H1 (cell line): ENCODE results near the gene SH3PXD2B. TPM values are rescaled to one million over a fixed set of nuclear protein-coding genes. Genes with fewer than 3 reads are reported as not detected.

Experiments used
- CTCF ChIA-PET: fragments of 300-600 bp; sonication (Branson Sonifier 250); formaldehyde crosslinking; loops from one replicate; lab custom pipeline; 2021; ENCODE audit not compliant: partially characterized antibody; lab: Charles Lee
- POLR2A ChIA-PET: fragments of 300-600 bp; sonication (Branson Sonifier 250); formaldehyde crosslinking; loops from one replicate; lab custom pipeline; 2021; ENCODE audit warnings: inconsistent platforms; ENCODE audit not compliant: partially characterized antibody; lab: Charles Lee
- DNase-seq, 2 experiments: peaks; one replicate each; pipeline versions ENCODE4 v3.0.0 to v3.0.0-alpha.2; 2010 to 2022; ENCODE audit warnings: low spot score in 2 of 2, low read depth in 1 of 2, mixed read lengths in 1 of 2
- FAIRE-seq: peaks from 2 replicates; lab custom pipeline; 2011; peaks lifted over from hg19 to GRCh38; lab: Jason Lieb, UNC
- H2AFZ ChIP-seq: 2 replicates; pipeline ENCODE4 v1.8.1; 2012; ENCODE audit warnings: low read length, inconsistent platforms
- H2AK5ac ChIP-seq: 2 replicates; pipeline ENCODE4 v1.6.1; 2013; ENCODE audit warnings: low read depth, low read length
- H2BK120ac ChIP-seq: replicated peaks from 2 replicates; pipeline ENCODE3; 2013; ENCODE audit warnings: low read depth, low read length, inconsistent platforms
- H2BK12ac ChIP-seq: 2 replicates; pipeline ENCODE4 v1.6.1; 2013; ENCODE audit warnings: low read depth, low read length
- H2BK15ac ChIP-seq: 2 replicates; pipeline ENCODE4 v1.6.1; 2013; ENCODE audit warnings: low read length
- H2BK20ac ChIP-seq: 2 replicates; pipeline ENCODE4 v1.6.1; 2013; ENCODE audit warnings: low read length
- H2BK5ac ChIP-seq: 2 replicates; pipeline ENCODE4 v1.6.1; 2013; ENCODE audit warnings: low read depth, low read length
- H3K14ac ChIP-seq: 2 replicates; pipeline ENCODE4 v1.6.1; 2013; ENCODE audit warnings: inconsistent platforms; ENCODE audit not compliant: insufficient read length
- H3K18ac ChIP-seq: 2 replicates; pipeline ENCODE4 v1.6.1; 2013; ENCODE audit warnings: low read length; ENCODE audit errors: extremely low read depth
- H3K23ac ChIP-seq: 2 replicates; pipeline ENCODE4 v1.6.1; 2013; ENCODE audit warnings: inconsistent platforms; ENCODE audit not compliant: insufficient read length
- H3K23me2 ChIP-seq: 2 replicates; pipeline ENCODE4 v1.6.1; 2013; ENCODE audit warnings: low read depth, low read length
- H3K27ac ChIP-seq: 2 replicates; pipeline ENCODE4 v1.6.1; 2011; ENCODE audit warnings: low read depth, low read length, inconsistent platforms
- H3K27me3 ChIP-seq, 4 experiments: replicated peaks in 1 of 4; 1 replicate in 1 of 4; 2 replicates in 3 of 4; pipeline versions ENCODE4 v1.6.1 to v1.8.1; 2011 to 2013; ENCODE audit warnings: low read length in 3 of 4, mild to moderate bottlenecking in 3 of 4, inconsistent platforms in 2 of 4, mixed read lengths in 2 of 4, moderate library complexity in 1 of 4; ENCODE audit not compliant: control insufficient read depth in 3 of 4, insufficient read depth in 3 of 4; ENCODE audit errors: extremely low read depth in 1 of 4
- H3K36me3 ChIP-seq, 4 experiments: 2 replicates each; pipeline versions ENCODE4 v1.6.1 to v1.8.1; 2011 to 2013; ENCODE audit warnings: mild to moderate bottlenecking in 4 of 4, low read length in 3 of 4, moderate library complexity in 2 of 4, control low read depth in 1 of 4, inconsistent platforms in 1 of 4; ENCODE audit not compliant: insufficient read depth in 4 of 4, control insufficient read depth in 2 of 4
- H3K4ac ChIP-seq: replicated peaks from 2 replicates; pipeline ENCODE3; 2013; ENCODE audit warnings: low read length, low read depth, mixed read lengths, inconsistent platforms; ENCODE audit not compliant: insufficient read length
- H3K4me1 ChIP-seq, 4 experiments: replicated peaks in 1 of 4; 1 replicate in 1 of 4; 2 replicates in 3 of 4; pipeline versions ENCODE4 v1.6.1 to v1.8.1; 2011 to 2013; ENCODE audit warnings: low read length in 3 of 4, inconsistent platforms in 2 of 4, mixed read lengths in 1 of 4; ENCODE audit not compliant: insufficient read depth in 4 of 4, control insufficient read depth in 3 of 4
- H3K4me2 ChIP-seq, 2 experiments: 2 replicates each; pipeline versions ENCODE4 v1.6.1 to v1.8.1; 2011 to 2013; ENCODE audit warnings: low read depth in 2 of 2, low read length in 2 of 2, control low read depth in 1 of 2, inconsistent platforms in 1 of 2, mild to moderate bottlenecking in 1 of 2; ENCODE audit not compliant: insufficient read depth in 1 of 2
- H3K4me3 ChIP-seq, 4 experiments: fragments of 200-600, 300-600 bp in 1 of 4; sonication (generic), shearing (Covaris generic), sonication (Bioruptor Twin) in 1 of 4; 2 replicates each; pipeline versions ENCODE4 v1.5.1 to v1.8.1; 2011 to 2016; ENCODE audit warnings: low read length in 4 of 4, low read depth in 3 of 4, control low read depth in 2 of 4, inconsistent platforms in 2 of 4, mild to moderate bottlenecking in 2 of 4, mixed read lengths in 1 of 4, moderate library complexity in 1 of 4; ENCODE audit not compliant: insufficient read depth in 2 of 4; ENCODE audit errors: extremely low read depth in 1 of 4
- H3K56ac ChIP-seq: replicated peaks from 2 replicates; pipeline ENCODE3; 2013; ENCODE audit warnings: low read depth, mild to moderate bottlenecking, mixed read lengths, low read length, inconsistent platforms; ENCODE audit not compliant: insufficient read length
- H3K79me1 ChIP-seq: 2 replicates; pipeline ENCODE4 v1.6.1; 2013; ENCODE audit warnings: low read depth, low read length, control low read depth
- H3K79me2 ChIP-seq, 2 experiments: 2 replicates each; pipeline versions ENCODE4 v1.6.1 to v1.8.1; 2012 to 2013; ENCODE audit warnings: low read length in 2 of 2, mild to moderate bottlenecking in 2 of 2, inconsistent platforms in 1 of 2; ENCODE audit not compliant: insufficient read depth in 2 of 2, control insufficient read depth in 1 of 2
- H3K9ac ChIP-seq, 4 experiments: replicated peaks in 1 of 4; 1 replicate in 1 of 4; 2 replicates in 3 of 4; pipeline versions ENCODE4 v1.6.1 to v1.8.1; 2011 to 2013; ENCODE audit warnings: low read depth in 3 of 4, low read length in 3 of 4, control low read depth in 2 of 4, mild to moderate bottlenecking in 2 of 4, moderate library complexity in 2 of 4, inconsistent platforms in 1 of 4; ENCODE audit errors: extremely low read depth in 1 of 4
- H3K9me3 ChIP-seq, 2 experiments: 2 replicates each; pipeline versions ENCODE4 v1.6.1 to v1.8.1; 2012 to 2013; ENCODE audit warnings: mild to moderate bottlenecking in 2 of 2, moderate library complexity in 2 of 2, control low read depth in 1 of 2, inconsistent platforms in 1 of 2, low read depth in 1 of 2, low read length in 1 of 2, mixed read lengths in 1 of 2; ENCODE audit not compliant: insufficient read depth in 2 of 2
- H4K20me1 ChIP-seq, 2 experiments: replicated peaks in 1 of 2; 2 replicates each; pipeline versions ENCODE3 to v1.8.1; 2011 to 2013; ENCODE audit warnings: inconsistent platforms in 2 of 2, low read length in 2 of 2, mild to moderate bottlenecking in 1 of 2; ENCODE audit not compliant: insufficient read depth in 2 of 2, control insufficient read depth in 1 of 2
- H4K5ac ChIP-seq: 2 replicates; pipeline ENCODE4 v1.6.1; 2013; ENCODE audit warnings: low read length, low read depth, mixed read lengths, inconsistent platforms; ENCODE audit not compliant: insufficient read length
- H4K8ac ChIP-seq: 2 replicates; pipeline ENCODE4 v1.8.0; 2013; ENCODE audit warnings: mild to moderate bottlenecking, moderate library complexity, low read length, inconsistent platforms; ENCODE audit not compliant: insufficient read depth; ENCODE audit errors: extremely low read depth
- H4K91ac ChIP-seq: replicated peaks from 2 replicates; pipeline ENCODE3; 2013; ENCODE audit warnings: low read length, mixed read lengths, inconsistent platforms; ENCODE audit not compliant: insufficient read length
- FOSL1 ChIP-seq: IDR thresholded peaks from 2 replicates; pipeline ENCODE4 v1.6.1; 2011; ENCODE audit warnings: mild to moderate bottlenecking, low read depth, low read length, moderate library complexity; ENCODE audit not compliant: insufficient read depth
- RNF2 ChIP-seq: fragments of 200-900, 300-1000 bp; sonication (generic); IDR thresholded peaks from 2 replicates; pipeline ENCODE4 v1.7.1; 2016; ENCODE audit warnings: borderline replicate concordance, low read depth, mild to moderate bottlenecking, antibody characterized with exemption, low read length; ENCODE audit not compliant: poor library complexity, severe bottlenecking; ENCODE audit errors: missing control alignments
- WGBS, 2 experiments: shearing (Covaris generic) in 1 of 2; methylation state at CpG; one replicate each; pipeline versions ENCODE4 v1.1.6 to v1.1.7; 2013 to 2015; ENCODE audit warnings: low lambda C conversion rate in 2 of 2, mixed read lengths in 2 of 2, inconsistent platforms in 1 of 2, low coverage in 1 of 2, missing lambda C conversion rate in 1 of 2; ENCODE audit not compliant: insufficient replicate concordance in 2 of 2, insufficient coverage in 1 of 2, insufficient read length in 1 of 2; ENCODE audit errors: extremely low coverage in 1 of 2, missing lambda C conversion rate in 1 of 2; 5-methylcytosine and 5-hydroxymethylcytosine counted together
- polyA plus RNA-seq, 7 experiments: library from polyadenylated mRNA; depleted of rRNA in 3 of 7; stranded (reverse) in 5 of 7; unstranded in 2 of 7; fragments of >200 nt in 5 of 7; fragments of 200-250 nt in 2 of 7; gene quantifications; 1 replicate in 5 of 7; 2 replicates in 1 of 7; 4 replicates in 1 of 7; pipeline versions ENCODE4 v1.2.1 to v1.2.3, GENCODE V29; 2011 to 2013; ENCODE audit warnings: missing spikeins in 2 of 7, mixed read lengths in 2 of 7
- total RNA-seq: library from RNA; stranded (reverse); fragmentation: NEBNext Ultra II Directional; extraction: Animal tissue kit (Norgen Biotek cat#: 25700); gene quantifications from 2 replicates; pipeline ENCODE4 v1.2.1, GENCODE V29; 2021

Gene SH3PXD2B
- total and polyA plus RNA-seq, 2 of the 8 experiments (the other 6 are each of a cell fraction or from before 2014, with no cell fraction given): 32.9 to 72.9 TPM

GRCh38 chr5:172373680-172374079, 80.6 kb downstream of the SH3PXD2B start:
- WGBS, 2 experiments: 94% methylated on average over 6 of the region's 6 CpGs; no CpG with 5 or more reads in 1 of the 2 experiments
- CTCF ChIA-PET: no interaction called here
- H3K36me3 ChIP-seq: peaks cover 2 to 31% (median 15%) of the 10 kb centered on the region in 4 experiments; a peak in 6 of 8 replicates

More at GRCh38 chr5:172373680-172374079, 80.6 kb downstream of the SH3PXD2B start:
- Histone ChIP-seq H2BK12ac (no peak overlapping the region), H3K9me3 (peaks cover 5 to 19% of the 10 kb centered on the region in 2 experiments), H3K4me3 (no peak overlapping the region), H4K20me1 (peaks cover 5% of the 10 kb centered on the region in 2 experiments), H4K91ac (no peak overlapping the region), H2BK20ac (no peak overlapping the region), H3K23ac (no peak overlapping the region), H4K5ac (no peak overlapping the region), H3K23me2 (peaks cover 1% of the 10 kb centered on the region; the same call in 1 of the 2 replicates), H3K27me3 (no peaks in the 10 kb centered on the region), H2BK120ac (no peak overlapping the region), H2AK5ac (no peak overlapping the region), H3K18ac (no peak overlapping the region), H2AFZ (no peak overlapping the region), H3K9ac (no peak overlapping the region), H3K27ac (no peak overlapping the region), H3K79me2 (no peaks in the 10 kb centered on the region), H3K4ac (no peak overlapping the region), H3K4me2 (no peak overlapping the region), H4K8ac (no peak overlapping the region), H3K4me1 (no peaks in the 10 kb centered on the region), H3K14ac (no peak overlapping the region), H3K79me1 (no peaks in the 10 kb centered on the region; the same call in none of the 2 replicates), H2BK5ac (no peak overlapping the region), H2BK15ac (no peak overlapping the region), H3K56ac (no peak overlapping the region)
- no peak for DNase-seq
- POLR2A ChIA-PET: no interaction called here
- FAIRE-seq: no peak
- no peak for TF ChIP-seq RNF2
- TF ChIP-seq FOSL1: no peak
